GM12892 (cell line): Measurements from ENCODE around the gene PPP1R3G.

Experiments used
- DNase-seq: peaks from one replicate; pipeline ENCODE4 v3.0.0; 2011; ENCODE audit not compliant: insufficient read length
- FAIRE-seq: peaks from 2 replicates; lab custom pipeline; 2011; peaks lifted over from hg19 to GRCh38; lab: Jason Lieb, UNC
- POLR2A ChIP-seq: IDR thresholded peaks from 2 replicates; pipeline ENCODE4 v1.6.1; 2011; ENCODE audit warnings: low read depth, low read length, control low read depth
- POLR2AphosphoS5 ChIP-seq: IDR thresholded peaks from 2 replicates; pipeline ENCODE4 v1.6.1; 2011; ENCODE audit warnings: low read depth, low read length, control low read depth
- TAF1 ChIP-seq: IDR thresholded peaks from 2 replicates; pipeline ENCODE4 v1.6.1; 2011; ENCODE audit warnings: low read depth, mild to moderate bottlenecking, control low read depth, low read length, borderline replicate concordance

Gene PPP1R3G

GRCh38 chr6:5125152-5126006, 40.2 kb downstream of the PPP1R3G start:
- DNase-seq: no peak
- no peak for FAIRE-seq
- TF ChIP-seq POLR2AphosphoS5: no peak
- TF ChIP-seq TAF1: no peak
- no peak for TF ChIP-seq POLR2A

- no peak for FAIRE-seq
- TF ChIP-seq POLR2A (no peak), POLR2AphosphoS5 (no peak), TAF1 (no peak)
- DNase-seq: no peak
Observed at GRCh38 chr6:5126214-5126613, 41.1 kb downstream of the PPP1R3G start.

GRCh38 chr6:5127106-5127687, 42.1 kb downstream of the PPP1R3G start:
- TF ChIP-seq TAF1 (no peak), POLR2A (no peak), POLR2AphosphoS5 (no peak)
- no peak for DNase-seq
- no peak for FAIRE-seq

DNA sequence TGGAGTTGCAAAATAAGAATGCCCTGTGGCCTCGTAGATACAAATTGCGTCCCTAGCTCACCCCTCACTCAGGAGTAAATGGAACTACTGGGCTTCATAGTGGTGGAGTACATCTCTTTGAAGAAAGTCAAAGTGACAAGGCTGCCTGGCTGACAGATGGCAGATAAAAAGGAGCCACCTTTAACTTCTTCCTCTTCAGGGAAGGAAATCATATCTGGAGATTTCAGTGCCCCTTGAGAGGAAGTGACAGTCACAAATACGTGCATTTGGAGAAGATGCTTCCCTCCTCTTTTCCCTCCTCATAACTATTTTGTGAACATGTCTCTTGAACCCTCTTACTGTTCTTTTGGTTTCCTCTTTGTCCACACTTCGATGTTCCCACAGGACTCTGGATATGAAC, 43.2 kb downstream of the PPP1R3G start:
- DNase-seq: no peak
- no peak for TF ChIP-seq POLR2A
- no peak for TF ChIP-seq POLR2AphosphoS5
- no peak for TF ChIP-seq TAF1

GRCh38 chr6:5130135-5130866, 45.2 kb downstream of the PPP1R3G start:
- FAIRE-seq: no peak
- DNase-seq: no peak
- TF ChIP-seq POLR2A (no peak), TAF1 (no peak), POLR2AphosphoS5 (no peak)

More for the DNA sequence above, 43.2 kb downstream of the PPP1R3G start:
- FAIRE-seq: no peak

GRCh38 chr6:5132731-5133130, 47.6 kb downstream of the PPP1R3G start:
- no peak for DNase-seq
- peak; percentile 95 for FAIRE-seq
- TF ChIP-seq POLR2AphosphoS5: peak; percentile 68
- TF ChIP-seq TAF1: no peak
- TF ChIP-seq POLR2A: peak; percentile 60; the same call in 1 of the 2 replicates

GRCh38 chr6:5133943-5134342, 48.8 kb downstream of the PPP1R3G start:
- no peak for DNase-seq
- no peak for TF ChIP-seq TAF1
- no peak for TF ChIP-seq POLR2A
- no peak for TF ChIP-seq POLR2AphosphoS5
- no peak for FAIRE-seq

- FAIRE-seq (peak; percentile 83), DNase-seq (no peak)
- TF ChIP-seq POLR2AphosphoS5 (no peak), POLR2A (no peak), TAF1 (no peak)
Observed at GRCh38 chr6:5135788-5136376, 50.7 kb downstream of the PPP1R3G start.

DNA sequence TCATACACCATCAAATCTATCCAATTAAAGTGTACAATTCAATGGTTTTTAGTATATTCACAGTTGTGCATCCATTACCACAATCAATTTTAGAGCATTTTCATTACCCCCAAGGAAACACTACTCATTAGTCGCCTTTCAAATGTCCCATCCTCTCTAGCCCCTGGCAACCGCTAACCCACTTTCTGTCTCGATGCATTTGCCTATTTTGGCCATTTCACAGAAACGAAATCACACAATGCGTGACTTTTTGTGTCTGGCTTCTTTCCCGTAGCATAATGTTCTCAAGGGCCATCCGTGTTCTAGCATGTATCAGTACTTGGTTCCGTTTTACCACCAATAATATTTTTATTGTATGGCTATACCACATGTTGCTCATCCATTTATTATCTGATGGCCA, 51.7 kb downstream of the PPP1R3G start:
- no peak for FAIRE-seq
- TF ChIP-seq POLR2AphosphoS5 (no peak), POLR2A (no peak), TAF1 (no peak)
- DNase-seq: no peak
